Keratinocyte (primary cell): ENCODE data around the gene KCNJ14. TPM values are rescaled to one million over a fixed set of nuclear protein-coding genes. Genes with fewer than 3 reads are reported as not detected.

Experiments
- DNase-seq: peaks from one replicate; pipeline ENCODE4 v3.0.0-alpha.2; 2011; ENCODE audit warnings: low read depth, missing footprints, low spot score
- FAIRE-seq: peaks from 2 replicates; lab custom pipeline; 2011; peaks lifted over from hg19 to GRCh38; lab: Jason Lieb, UNC
- H2AFZ ChIP-seq: 2 replicates; pipeline ENCODE4 v1.6.0; 2012; ENCODE audit warnings: low read length, control low read depth, inconsistent platforms; ENCODE audit not compliant: control insufficient read depth
- H3K27ac ChIP-seq: 2 replicates; pipeline ENCODE4 v1.5.1; 2011; ENCODE audit warnings: low read length; ENCODE audit not compliant: control insufficient read depth, insufficient read depth
- H3K27me3 ChIP-seq: 3 replicates; pipeline ENCODE4 v1.6.0; 2011; ENCODE audit warnings: low read length; ENCODE audit not compliant: control insufficient read depth, insufficient read depth; ENCODE audit errors: extremely low read depth
- H3K36me3 ChIP-seq, 2 experiments: 2 replicates in 1 of 2; 3 replicates in 1 of 2; pipeline ENCODE4 v1.5.1; 2011; ENCODE audit warnings: low read length in 2 of 2, mild to moderate bottlenecking in 1 of 2; ENCODE audit not compliant: control insufficient read depth in 2 of 2, insufficient read depth in 2 of 2; ENCODE audit errors: extremely low read depth in 1 of 2
- H3K4me1 ChIP-seq: 3 replicates; pipeline ENCODE4 v1.5.1; 2011; ENCODE audit warnings: low read length; ENCODE audit not compliant: control insufficient read depth, insufficient read depth; ENCODE audit errors: extremely low read depth
- H3K4me2 ChIP-seq: 3 replicates; pipeline ENCODE4 v1.6.0; 2011; ENCODE audit warnings: low read depth, low read length; ENCODE audit not compliant: control insufficient read depth, insufficient read depth; ENCODE audit errors: extremely low read depth
- H3K4me3 ChIP-seq, 3 experiments: fragments of 200-600 bp in 1 of 3; sonication (generic) in 1 of 3; 2 replicates in 2 of 3; 3 replicates in 1 of 3; pipeline ENCODE4 v1.5.1; 2011 to 2016; ENCODE audit warnings: low read length in 3 of 3, mild to moderate bottlenecking in 3 of 3, control low read depth in 2 of 3, inconsistent platforms in 1 of 3, low read depth in 1 of 3, mixed read lengths in 1 of 3, mixed run types in 1 of 3, moderate library complexity in 1 of 3; ENCODE audit not compliant: control insufficient read depth in 2 of 3, insufficient read depth in 2 of 3; ENCODE audit errors: extremely low read depth in 1 of 3
- H3K79me2 ChIP-seq: 2 replicates; pipeline ENCODE4 v1.6.0; 2012; ENCODE audit warnings: low read length; ENCODE audit not compliant: control insufficient read depth, insufficient read depth
- H3K9ac ChIP-seq: 3 replicates; pipeline ENCODE4 v1.6.0; 2011; ENCODE audit warnings: low read length; ENCODE audit not compliant: control insufficient read depth, insufficient read depth; ENCODE audit errors: extremely low read depth
- H3K9me1 ChIP-seq: 3 replicates; pipeline ENCODE4 v1.6.0; 2011; ENCODE audit warnings: low read length; ENCODE audit not compliant: control insufficient read depth, insufficient read depth; ENCODE audit errors: extremely low read depth
- H3K9me3 ChIP-seq: 2 replicates; pipeline ENCODE4 v1.5.1; 2012; ENCODE audit warnings: low read depth, low read length; ENCODE audit not compliant: control insufficient read depth
- H4K20me1 ChIP-seq: 3 replicates; pipeline ENCODE4 v1.6.0; 2011; ENCODE audit warnings: low read length; ENCODE audit not compliant: control insufficient read depth, insufficient read depth; ENCODE audit errors: extremely low read depth
- CTCF ChIP-seq, 3 experiments: IDR thresholded peaks in 1 of 3; conservative IDR thresholded peaks in 1 of 3; optimal IDR thresholded peaks in 1 of 3; 2 replicates in 2 of 3; 3 replicates in 1 of 3; pipeline versions ENCODE3 to v1.5.1; 2011; ENCODE audit warnings: low read length in 3 of 3, mild to moderate bottlenecking in 3 of 3, moderate library complexity in 2 of 3, control low read depth in 1 of 3, inconsistent platforms in 1 of 3; ENCODE audit not compliant: insufficient read depth in 2 of 3; ENCODE audit errors: extremely low read depth in 1 of 3
- EZH2 ChIP-seq: IDR thresholded peaks from one replicate; pipeline ENCODE4 v1.6.1; 2012; ENCODE audit warnings: inconsistent platforms, mild to moderate bottlenecking, low read length, moderate library complexity
- dilution Hi-C: fragments of 300-500 bp; cut with MboI; formaldehyde crosslinking; loops from one replicate; pipeline ENCODE4 v1.7.0; 2020; ENCODE audit warnings: low sequenced_read_pairs; ENCODE audit not compliant: extremely low pct_ligation_motif_present
- polyA plus RNA-seq, 5 experiments: library from polyadenylated mRNA; depleted of rRNA in 3 of 5; stranded (reverse) in 3 of 5; stranded (forward) in 1 of 5; unstranded in 1 of 5; fragments of >200 nt; gene quantifications; 1 replicate in 1 of 5; 2 replicates in 3 of 5; 3 replicates in 1 of 5; pipeline versions ENCODE4 v1.2.1 to v1.2.3, GENCODE V29; 2011 to 2012; ENCODE audit warnings: missing spikeins in 2 of 5, low read depth in 1 of 5, low replicate concordance in 1 of 5

KCNJ14 gene
- polyA plus RNA-seq, 1 donor (not counting 4 experiments of a cell fraction or from before 2014, with no cell fraction given) = 0.39 TPM

- dilution Hi-C loops = no loop called here
- no peak for TF ChIP-seq CTCF (optimal IDR thresholded peaks at IDR 0.05 in 1 of 3, IDR thresholded peaks at IDR 0.05 in 1 of 3, conservative IDR thresholded peaks at IDR 0.05 in 1 of 3; ENCODE audit: extremely low read depth in 1 of 3, insufficient read depth in 2 of 3, low read length in 3 of 3)
- TF ChIP-seq EZH2 = no peak
- DNase-seq (no peak), FAIRE-seq (no peak)
- Histone ChIP-seq H3K4me3 (no peak overlapping the region), H2AFZ (no peak overlapping the region), H4K20me1 (peaks cover 3% of the 10 kb centered on the region), H3K27me3 (no peaks in the 10 kb centered on the region), H3K79me2 (peaks cover 30% of the 10 kb centered on the region), H3K27ac (no peak overlapping the region), H3K9ac (no peak overlapping the region), H3K4me1 (no peaks in the 10 kb centered on the region), H3K4me2 (no peak overlapping the region), H3K9me1 (no peaks in the 10 kb centered on the region), H3K36me3 (peaks cover 48 to 59% of the 10 kb centered on the region in 2 experiments), H3K9me3 (no peaks in the 10 kb centered on the region)
Measured at GRCh38 chr19:48452289-48453190, 2.8 kb upstream of the KCNJ14 start.

GRCh38 chr19:48454150-48454730 is 1.1 kb upstream of the KCNJ14 start:
- Histone ChIP-seq H3K36me3 (peaks cover 41 to 50% of the 10 kb centered on the region in 2 experiments), H4K20me1 (peaks cover 3% of the 10 kb centered on the region), H3K4me3 (no peak overlapping the region), H3K27me3 (no peaks in the 10 kb centered on the region), H3K4me1 (no peaks in the 10 kb centered on the region), H2AFZ (no peak overlapping the region), H3K79me2 (peaks cover 23% of the 10 kb centered on the region), H3K9me1 (no peaks in the 10 kb centered on the region), H3K9me3 (no peaks in the 10 kb centered on the region), H3K27ac (no peak overlapping the region), H3K9ac (no peak overlapping the region), H3K4me2 (no peak overlapping the region)
- DNase-seq (no peak), FAIRE-seq (no peak)
- dilution Hi-C loops = no loop called here
- no peak for TF ChIP-seq CTCF (optimal IDR thresholded peaks at IDR 0.05 in 1 of 3, IDR thresholded peaks at IDR 0.05 in 1 of 3, conservative IDR thresholded peaks at IDR 0.05 in 1 of 3; ENCODE audit: extremely low read depth in 1 of 3, insufficient read depth in 2 of 3, low read length in 3 of 3)
